GM21717 (cell line): ENCODE data around the gene PDS5B.

Source experiments
- ATAC-seq: cut with Tn5 transposase; IDR thresholded peaks from one replicate; pipeline ENCODE4 v1.9.1; 2021; ENCODE audit warnings: mild to moderate bottlenecking, moderate library complexity; ENCODE audit not compliant: unreplicated experiment

Gene PDS5B

GRCh38 chr13:32589471-32589870 is 3.2 kb downstream of the PDS5B start:
- ATAC-seq, result no peak

DNA sequence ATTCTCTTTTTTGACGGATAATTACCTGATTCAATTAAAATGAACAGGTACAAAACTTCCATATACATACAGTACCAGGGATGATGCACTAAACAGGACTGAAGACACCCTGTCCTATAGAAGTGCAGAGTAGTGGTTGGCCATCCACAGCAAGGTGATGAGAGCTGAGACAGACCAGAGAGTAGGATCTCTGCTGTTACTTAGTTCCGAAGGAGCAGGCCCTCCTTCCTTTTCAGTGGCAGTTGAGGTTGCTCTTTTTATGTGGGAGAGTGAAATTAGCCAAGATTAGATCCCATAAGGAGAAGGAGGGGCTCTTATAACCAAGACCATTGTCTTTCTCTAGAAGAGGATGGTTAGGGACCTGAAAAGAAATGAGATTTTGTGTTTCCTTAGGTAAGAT is 4.0 kb downstream of the PDS5B start:
- no peak for ATAC-seq

GRCh38 chr13:32592082-32592481 is 5.8 kb downstream of the PDS5B start:
- ATAC-seq, result no peak

DNA sequence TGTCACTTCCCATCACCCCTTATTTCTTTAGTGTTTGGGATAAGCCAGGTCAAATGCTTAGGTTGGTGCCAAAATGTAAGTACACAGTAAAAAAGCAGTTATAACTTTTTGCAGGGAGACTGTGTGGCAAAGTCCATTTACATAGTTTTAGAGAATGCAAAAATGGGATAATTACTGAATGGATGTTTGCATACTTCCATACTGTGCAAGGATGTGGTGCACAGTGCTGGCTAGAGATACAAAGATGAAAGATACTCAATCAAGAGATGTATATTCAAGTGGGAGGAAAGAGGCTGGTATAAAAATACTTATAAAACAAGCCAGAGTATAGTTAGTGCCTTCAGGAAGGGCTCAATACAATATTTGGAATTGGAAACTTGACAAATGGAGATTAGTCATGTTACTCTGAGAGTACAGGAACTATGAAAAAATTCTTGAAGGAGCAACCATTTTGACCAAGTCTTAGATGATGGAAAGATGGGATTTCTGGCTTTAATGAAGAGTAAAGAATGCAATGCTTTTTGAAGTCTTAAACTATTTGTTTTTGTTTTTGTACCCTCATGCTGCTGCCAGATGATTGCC is 8.0 kb downstream of the PDS5B start:
- no peak for ATAC-seq

GRCh38 chr13:32595306-32595705 is 9.1 kb downstream of the PDS5B start:
- ATAC-seq, result no peak

- no peak for ATAC-seq
These were observed 14.6 kb downstream of the PDS5B start for GRCh38 chr13:32600890-32601289.

- no peak for ATAC-seq
These were observed 23.2 kb downstream of the PDS5B start for GRCh38 chr13:32609428-32609827.

GRCh38 chr13:32610538-32610937 is 24.3 kb downstream of the PDS5B start:
- no peak for ATAC-seq

DNA sequence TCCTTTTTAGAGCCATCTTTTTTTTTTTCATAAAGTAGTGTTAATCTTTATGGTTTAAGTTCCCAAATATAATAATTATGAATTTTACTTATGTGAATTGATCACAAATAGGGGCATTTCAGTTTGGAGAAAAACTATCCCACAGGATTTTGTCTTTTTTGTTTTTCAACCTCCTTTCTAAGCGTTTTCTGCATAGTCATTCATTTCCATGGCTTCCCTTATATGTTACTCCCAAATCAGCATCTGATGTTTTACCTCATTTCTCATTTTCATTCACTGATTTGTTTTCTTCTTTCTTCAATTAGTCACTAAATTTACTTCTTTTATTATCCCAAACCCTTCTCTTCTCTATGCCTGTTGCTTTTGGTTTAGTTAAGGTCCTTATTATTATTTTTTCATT is 24.7 kb downstream of the PDS5B start:
- no peak for ATAC-seq

DNA sequence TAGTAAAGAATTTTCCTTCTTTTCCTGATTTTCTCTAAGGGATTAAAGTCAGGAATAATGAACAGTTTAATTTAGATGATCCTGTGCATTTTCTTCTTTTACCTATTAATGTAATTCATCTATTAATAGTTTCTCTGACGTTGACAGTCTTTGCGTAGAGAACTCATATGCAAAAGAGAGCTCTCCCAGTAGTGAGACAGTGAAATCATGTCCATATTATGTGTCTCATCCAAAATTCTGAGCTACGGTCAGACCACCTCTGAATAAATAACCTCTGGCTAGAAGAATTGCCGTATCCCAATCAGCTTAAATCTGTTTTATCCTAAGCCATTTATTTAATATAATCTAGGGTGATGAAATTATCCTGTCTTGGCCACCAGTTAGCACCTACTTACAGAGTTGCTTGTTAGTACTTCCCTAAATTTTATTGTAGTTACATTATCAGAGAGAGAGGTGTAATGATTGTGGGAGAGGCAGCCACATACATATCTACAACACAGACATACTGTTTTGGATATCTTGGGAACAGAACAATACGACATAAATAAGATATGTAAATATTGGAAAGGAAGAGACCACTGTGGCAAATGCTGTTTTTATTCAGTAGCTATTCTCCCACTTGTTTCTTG is 30.7 kb downstream of the PDS5B start:
- ATAC-seq, result no peak

- ATAC-seq, result no peak
These were observed 36.6 kb downstream of the PDS5B start for GRCh38 chr13:32622827-32623226.

- ATAC-seq, result no peak
These were observed 38.2 kb downstream of the PDS5B start for GRCh38 chr13:32624441-32624840.

GRCh38 chr13:32627793-32628192 is 41.5 kb downstream of the PDS5B start:
- no peak for ATAC-seq

DNA sequence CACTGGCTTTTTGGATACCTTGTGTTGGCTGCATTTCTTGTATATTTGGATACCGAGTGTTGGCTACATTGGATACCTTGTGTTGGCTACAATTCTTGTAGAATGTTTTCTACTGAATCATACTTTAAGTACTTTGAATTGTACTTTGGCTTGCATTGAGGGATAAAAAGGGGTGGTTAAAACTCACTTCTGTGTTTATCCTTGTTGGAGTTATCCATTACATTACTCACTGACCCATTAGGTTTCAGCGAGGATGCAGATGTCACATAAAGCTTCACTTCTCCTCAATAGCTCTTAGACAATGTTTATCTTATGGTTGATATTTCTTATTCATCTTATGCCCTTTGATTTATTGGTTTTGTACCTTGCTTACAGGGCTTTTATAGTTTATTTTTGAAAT is 43.1 kb downstream of the PDS5B start:
- no peak for ATAC-seq

DNA sequence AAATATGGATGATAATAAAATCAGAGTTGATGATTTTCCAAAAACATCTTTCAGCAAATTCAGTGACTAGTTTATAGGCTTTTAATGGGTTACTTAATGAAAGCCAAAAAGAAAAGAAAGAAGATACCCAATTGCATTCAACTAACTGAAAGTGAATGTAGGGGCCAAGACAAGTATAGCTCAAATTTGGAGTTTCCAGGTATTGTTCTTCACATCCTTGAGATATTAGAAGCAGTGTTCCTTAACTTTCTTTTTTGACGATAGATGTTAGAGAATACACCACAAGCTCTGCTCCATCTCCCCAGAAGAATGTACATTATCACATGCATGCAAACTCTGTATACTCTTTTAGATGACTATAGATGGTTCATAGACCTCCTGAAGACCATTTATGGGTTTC is 43.6 kb downstream of the PDS5B start:
- ATAC-seq, result no peak

- ATAC-seq, result no peak
These were observed 46.2 kb downstream of the PDS5B start for GRCh38 chr13:32632343-32632909.

- no peak for ATAC-seq
These were observed 50.5 kb downstream of the PDS5B start for GRCh38 chr13:32636711-32637110.

GRCh38 chr13:32638739-32639138 is 52.5 kb downstream of the PDS5B start:
- no peak for ATAC-seq

- peak; percentile 50 for ATAC-seq
These were observed 53.4 kb downstream of the PDS5B start for GRCh38 chr13:32639502-32640105.

DNA sequence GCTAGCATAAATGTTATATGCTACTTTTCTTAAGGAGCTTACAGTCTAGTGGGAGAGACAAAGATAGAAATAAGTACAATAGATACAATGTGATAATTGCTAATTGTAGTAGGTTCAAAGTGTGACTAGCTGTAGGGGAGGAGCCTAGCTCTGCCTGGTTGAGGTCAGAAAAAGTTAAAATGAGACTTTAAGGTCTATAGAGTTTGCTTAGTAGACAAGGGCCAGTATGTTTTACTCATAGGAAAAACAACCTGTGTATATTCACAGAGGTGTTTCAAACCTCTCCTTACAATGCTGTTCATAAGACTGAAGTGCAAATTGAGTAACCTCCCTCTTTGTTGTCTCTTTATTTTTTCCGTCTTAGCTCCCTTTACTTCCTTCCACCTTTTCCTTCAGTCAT is 56.1 kb downstream of the PDS5B start:
- ATAC-seq, result no peak

- ATAC-seq, result no peak
These were observed 56.6 kb downstream of the PDS5B start for GRCh38 chr13:32642858-32643257.

DNA sequence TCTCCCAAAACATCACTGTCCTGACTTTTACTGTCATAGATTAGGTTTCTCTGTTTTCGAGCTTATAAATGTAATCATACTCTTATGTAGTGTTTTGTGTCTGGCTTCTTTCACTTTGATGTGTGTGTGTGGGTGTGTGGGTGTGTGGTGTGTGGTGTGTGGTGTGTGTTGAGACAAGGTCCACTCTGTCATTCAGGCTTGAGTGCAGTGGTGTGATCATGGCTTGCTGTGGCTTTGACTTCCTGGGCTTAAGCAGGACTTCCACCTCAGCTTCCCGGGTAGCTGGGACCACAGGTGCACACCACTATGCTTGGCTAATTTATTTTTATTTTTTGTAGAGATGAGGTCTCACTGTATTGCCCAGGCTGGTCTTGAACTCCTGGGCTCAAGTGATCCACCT is 59.6 kb downstream of the PDS5B start:
- ATAC-seq, result no peak
